KOPT-K1 (cell line): Measurements from ENCODE around the gene TSHZ2.
"Not testable (repeated sequence)": the region's sequence is repeated elsewhere in the genome, so short reads cannot be mapped to it uniquely, and the experiment has no call there.

Experiments
- H3K27ac ChIP-seq: fragments of 200-600 bp; sonication (generic); 2 replicates; pipeline ENCODE4 v1.5.1; 2016; ENCODE audit warnings: antibody characterized with exemption, mild to moderate bottlenecking, low read depth, low read length; ENCODE audit not compliant: poor library complexity, severe bottlenecking
- H3K36me3 ChIP-seq: fragments of 200-600 bp; sonication (generic); 2 replicates; pipeline ENCODE4 v1.5.1; 2017; ENCODE audit warnings: antibody characterized with exemption, mild to moderate bottlenecking, low read length, moderate library complexity; ENCODE audit not compliant: insufficient read depth
- H3K9me3 ChIP-seq: fragments of 200-600 bp; sonication (generic); 2 replicates; pipeline ENCODE4 v1.5.1; 2017; ENCODE audit warnings: antibody characterized with exemption, low read length, mild to moderate bottlenecking; ENCODE audit not compliant: insufficient read depth, poor library complexity, severe bottlenecking

Gene TSHZ2

DNA sequence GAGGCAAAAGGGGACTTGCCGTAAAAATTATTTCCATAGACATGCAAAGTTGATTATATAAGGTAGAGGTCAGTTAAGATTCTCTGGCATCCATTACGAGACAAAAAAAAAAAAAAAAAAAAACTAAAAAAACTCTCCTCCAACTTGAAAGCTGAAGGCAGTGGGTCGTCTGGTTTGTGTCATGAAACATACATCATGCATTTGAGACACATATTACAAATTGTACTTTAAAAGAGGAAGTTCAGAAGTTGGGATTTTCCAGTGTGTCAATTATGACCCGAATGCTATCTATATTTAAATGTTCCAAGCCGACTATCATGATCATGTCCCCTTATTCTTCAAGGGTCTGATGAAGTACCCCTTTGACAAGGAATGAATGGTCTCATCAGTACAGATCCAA, 496.4 kb downstream of the TSHZ2 start:
- Histone ChIP-seq H3K36me3 (no peaks in the 10 kb centered on the region), H3K9me3 (no peaks in the 10 kb centered on the region), H3K27ac (no peak overlapping the region)

DNA sequence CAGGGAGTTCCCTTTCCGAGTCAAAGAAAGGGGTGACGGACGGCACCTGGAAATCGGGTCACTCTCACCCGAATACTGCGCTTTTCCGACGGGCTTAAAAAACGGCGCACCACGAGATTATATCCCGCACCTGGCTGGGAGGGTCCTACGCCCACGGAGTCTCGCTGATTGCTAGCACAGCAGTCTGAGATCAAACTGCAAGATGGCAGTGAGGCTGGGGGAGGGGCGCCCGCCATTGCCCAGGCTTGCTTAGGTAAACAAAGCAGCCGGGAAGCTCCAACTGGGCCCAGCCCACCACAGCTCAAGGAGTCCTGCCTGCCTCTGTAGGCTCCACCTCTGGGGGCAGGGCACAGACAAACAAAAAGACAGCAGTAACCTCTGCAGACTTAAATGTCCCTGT, 500.7 kb downstream of the TSHZ2 start:
- not testable (repeated sequence) for H3K36me3 ChIP-seq, H3K27ac ChIP-seq, H3K9me3 ChIP-seq

DNA sequence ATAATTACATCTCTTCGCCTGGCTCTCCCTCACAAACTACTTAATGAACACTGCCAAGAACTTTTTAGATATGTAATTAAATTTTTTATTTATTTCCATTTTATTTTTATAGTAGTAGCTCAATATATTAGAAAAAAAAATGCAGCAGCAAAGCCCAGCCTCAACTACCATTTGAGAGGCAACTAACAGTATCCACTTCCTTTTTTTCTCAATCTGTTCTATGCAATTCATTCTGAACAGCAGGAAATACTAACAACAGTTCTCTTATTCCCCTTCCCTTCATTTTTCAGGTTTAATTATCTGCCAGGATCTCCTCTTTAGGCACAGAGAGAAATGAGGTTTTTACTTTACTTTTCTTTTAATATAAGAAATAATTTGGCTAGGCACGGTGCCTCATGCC, 508.8 kb downstream of the TSHZ2 start:
- Histone ChIP-seq H3K36me3 (no peaks in the 10 kb centered on the region), H3K9me3 (no peaks in the 10 kb centered on the region), H3K27ac (no peak overlapping the region)

DNA sequence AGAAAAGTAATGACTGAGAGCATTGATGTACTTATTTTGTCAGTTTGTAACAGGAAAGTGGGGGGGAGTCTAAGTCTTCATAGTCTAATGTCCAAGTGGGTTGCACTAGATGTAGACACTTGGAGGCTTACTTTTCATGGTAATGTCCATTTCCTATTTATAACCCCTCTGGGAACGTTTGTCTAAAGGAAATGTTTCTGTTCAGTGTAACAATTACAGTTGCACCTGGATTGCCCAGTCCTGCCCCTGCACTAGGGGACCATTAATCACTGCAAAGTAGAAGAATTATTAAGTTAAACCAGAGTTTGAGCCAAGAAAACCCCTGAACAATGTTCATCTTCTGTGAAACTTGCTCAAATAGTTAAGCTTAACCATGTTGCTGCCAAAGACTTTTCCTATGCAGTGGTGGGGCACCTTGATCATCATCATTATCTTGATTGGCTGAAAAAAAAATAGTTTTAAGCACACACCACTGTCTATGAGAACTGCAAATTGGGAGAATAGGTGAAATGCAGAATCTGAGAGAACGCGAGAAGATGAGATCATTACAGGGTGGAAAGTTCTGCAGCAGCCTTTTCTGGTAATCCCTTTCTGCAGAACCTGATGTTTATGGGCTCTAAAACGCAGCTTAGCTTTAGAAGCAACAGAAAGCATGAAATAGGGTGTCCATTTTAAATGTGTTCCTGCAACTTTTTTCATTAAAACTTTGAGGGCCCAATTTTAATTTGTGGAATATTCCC, 515.5 kb downstream of the TSHZ2 start:
- H3K9me3 ChIP-seq: no peaks in the 10 kb centered on the region
- no peak overlapping the region for H3K27ac ChIP-seq
- no peaks in the 10 kb centered on the region for H3K36me3 ChIP-seq

DNA sequence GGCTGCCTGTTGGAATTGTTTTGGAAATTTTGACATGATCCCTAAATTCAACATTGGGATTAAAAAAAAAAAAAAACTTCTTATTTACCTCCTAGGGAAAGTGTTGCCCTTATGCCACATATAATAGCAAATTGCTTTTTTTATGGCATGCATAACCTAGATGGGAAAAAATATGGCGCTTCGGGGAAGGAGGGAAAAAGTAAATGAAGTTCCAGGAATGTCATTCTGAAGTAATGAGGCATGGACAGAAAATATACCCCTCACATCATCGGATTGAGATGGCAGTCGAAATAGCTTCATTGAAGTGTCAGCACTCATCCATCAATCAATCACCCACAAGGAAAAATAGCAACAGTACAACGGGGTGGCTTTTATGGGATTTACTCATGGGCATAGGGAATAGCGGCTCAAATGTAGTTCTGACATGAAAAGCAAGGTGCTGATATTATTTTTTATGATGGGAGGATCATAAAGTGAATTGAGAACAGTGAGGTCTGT, 516.7 kb downstream of the TSHZ2 start:
- H3K36me3 ChIP-seq: no peaks in the 10 kb centered on the region
- H3K27ac ChIP-seq: no peak overlapping the region
- H3K9me3 ChIP-seq: no peaks in the 10 kb centered on the region

DNA sequence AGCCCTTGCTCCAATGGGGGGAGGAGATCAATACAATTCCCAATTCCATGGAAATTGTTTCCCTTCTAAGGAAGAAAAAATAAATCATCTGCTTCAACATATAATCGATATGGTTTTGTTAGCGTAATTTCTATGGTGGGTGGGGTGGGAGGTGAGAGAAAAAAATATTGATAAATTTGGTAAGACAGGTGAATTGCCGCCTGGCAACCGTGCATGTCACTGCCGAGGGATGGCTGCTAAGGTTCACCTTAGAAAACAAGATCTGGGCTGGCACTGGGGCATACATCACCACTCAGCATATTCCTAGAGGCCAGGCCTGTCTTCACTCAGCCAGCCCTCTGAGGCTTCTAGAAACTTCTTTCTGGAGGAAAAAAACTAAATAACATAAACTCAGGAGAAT, 517.4 kb downstream of the TSHZ2 start:
- no peaks in the 10 kb centered on the region for H3K9me3 ChIP-seq
- H3K36me3 ChIP-seq: no peaks in the 10 kb centered on the region
- no peak overlapping the region for H3K27ac ChIP-seq

DNA sequence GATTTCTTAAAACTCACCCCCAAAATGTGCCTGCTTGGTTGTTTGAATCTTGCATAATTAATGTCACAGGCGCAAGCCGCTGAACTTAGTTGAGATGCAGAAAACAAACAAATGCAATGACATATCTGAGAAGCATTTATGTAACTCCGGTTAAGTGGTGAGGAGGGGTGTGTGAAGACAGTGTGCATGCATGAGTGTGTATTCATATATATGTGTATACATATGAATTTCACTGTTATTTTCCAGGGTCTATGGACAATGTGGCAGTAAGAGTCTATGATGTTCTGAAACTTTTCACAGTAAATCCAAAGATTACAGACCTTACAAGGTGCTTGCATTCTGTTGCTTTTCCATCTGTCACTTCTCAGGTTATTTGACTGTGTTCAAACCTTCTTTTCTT, 518.5 kb downstream of the TSHZ2 start:
- H3K27ac ChIP-seq: no peak overlapping the region
- H3K9me3 ChIP-seq: no peaks in the 10 kb centered on the region
- no peaks in the 10 kb centered on the region for H3K36me3 ChIP-seq

DNA sequence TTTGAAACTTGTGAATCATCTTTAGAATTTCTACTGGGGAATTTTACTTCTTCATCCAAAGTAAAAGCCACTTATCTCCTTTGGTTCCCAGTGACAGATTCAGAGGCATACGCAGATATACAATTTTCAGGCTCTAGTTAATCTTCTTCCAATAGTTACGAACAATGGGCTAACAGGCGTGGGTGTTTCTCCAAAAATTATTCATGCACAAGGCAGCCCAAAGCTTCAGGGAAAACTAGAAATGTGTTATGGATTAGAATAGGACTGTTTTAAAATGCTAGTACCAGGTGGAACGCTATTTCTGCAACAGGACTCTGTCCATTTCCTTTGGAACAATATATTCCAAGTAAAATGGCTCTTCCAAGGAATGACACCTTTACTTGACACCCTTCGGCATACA, 519.3 kb downstream of the TSHZ2 start:
- Histone ChIP-seq H3K36me3 (no peaks in the 10 kb centered on the region), H3K9me3 (no peaks in the 10 kb centered on the region), H3K27ac (no peak overlapping the region)

DNA sequence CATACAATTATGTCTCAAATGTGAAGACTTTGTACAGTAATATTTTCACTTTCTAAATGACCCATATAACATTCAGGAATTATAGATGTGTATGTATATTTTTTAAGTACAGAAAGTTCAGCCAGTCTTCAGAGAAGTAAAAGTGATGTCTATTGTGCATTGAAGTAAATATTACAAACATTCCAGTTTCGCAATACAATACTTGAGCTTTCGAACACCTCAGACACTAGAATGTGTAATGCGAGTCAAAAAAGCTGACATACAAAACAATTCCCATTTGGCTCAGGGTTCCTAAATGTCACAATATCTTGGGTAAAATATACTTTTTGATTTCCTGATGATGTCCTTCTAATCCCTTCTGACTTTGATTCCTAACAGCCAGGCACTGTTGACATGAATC, 520.1 kb downstream of the TSHZ2 start:
- Histone ChIP-seq H3K36me3 (no peaks in the 10 kb centered on the region), H3K27ac (no peak overlapping the region), H3K9me3 (no peaks in the 10 kb centered on the region)

DNA sequence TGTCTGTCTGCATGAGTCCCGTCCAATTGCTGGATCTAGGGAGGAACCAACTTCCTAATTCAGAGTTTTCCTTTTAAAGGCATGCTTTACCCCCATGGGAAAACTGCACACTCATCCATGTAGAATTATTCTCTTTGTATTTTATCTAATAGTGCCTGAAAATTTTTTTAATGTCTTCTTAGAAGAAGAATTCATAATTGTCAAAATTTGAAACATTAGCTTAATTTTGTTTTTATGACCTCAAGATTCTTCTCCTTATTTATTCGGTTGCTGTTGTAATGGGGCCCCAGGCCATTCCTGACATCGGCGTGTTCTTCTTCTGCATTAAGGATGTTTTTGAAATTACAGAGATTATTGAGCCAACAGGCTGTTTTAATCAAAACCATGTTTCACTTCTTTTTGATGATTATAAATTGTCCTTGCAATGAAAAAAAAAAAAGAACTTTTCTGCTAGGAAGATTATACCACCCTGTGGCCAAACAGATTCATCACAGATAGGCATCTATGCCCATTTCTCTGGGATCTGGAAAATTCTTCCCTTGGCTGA, 521.2 kb downstream of the TSHZ2 start:
- H3K27ac ChIP-seq: no peak overlapping the region
- H3K9me3 ChIP-seq: peaks cover 3% of the 10 kb centered on the region

DNA sequence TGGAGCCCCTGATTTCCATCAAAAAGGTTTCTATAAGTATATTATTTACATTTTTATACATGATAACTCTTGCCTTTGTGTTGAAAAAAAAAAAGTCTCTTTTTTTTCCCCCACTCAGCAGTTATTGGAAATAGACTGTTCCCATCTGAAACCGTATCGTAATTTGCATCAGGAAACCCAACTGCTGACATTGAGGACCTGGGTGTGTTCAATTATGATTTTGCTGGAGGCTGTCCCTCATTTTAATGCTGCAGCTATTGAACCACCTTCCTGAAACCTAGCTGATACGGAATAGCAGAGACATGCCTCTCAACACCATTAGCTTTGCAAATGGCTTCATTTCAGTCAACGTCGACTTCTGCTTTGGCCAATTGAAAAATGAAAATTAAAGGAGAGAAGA, 522.6 kb downstream of the TSHZ2 start:
- H3K27ac ChIP-seq: no peak overlapping the region

More for the DNA sequence above, 521.2 kb downstream of the TSHZ2 start:
- no peaks in the 10 kb centered on the region for H3K36me3 ChIP-seq

DNA sequence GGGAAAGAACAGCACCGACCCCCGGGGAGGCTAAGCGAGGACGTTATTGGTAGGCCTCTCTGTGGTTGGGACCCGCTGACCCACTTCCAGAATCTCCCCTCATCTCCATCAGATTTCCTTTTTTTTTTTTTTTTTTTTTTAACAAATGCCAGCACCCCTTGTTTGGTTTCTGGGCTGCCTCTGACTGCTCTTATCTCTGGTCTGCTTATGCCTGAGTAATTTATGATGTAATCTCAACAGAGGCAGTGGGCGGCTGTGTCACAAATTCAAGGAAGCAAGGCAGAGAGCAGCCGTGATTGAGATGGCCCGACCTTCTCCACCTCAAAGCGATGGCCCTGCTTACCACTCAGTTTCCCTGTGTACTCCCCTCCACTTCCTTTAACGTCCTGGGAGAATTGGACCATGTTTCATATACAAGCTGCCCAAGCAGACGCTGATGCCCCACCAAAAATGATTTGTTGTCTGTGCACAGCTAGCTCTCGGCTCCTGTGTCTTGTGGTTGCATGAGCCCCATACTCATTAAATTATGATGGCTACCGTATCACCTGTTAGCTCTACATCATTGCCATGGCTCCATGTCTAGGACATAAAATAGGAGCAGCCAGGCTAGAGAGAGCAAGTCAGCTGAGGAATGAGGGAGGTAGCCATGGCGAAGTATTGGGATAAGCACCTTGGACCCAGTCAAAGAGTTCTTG, 523.4 kb downstream of the TSHZ2 start:
- Histone ChIP-seq H3K27ac (no peak overlapping the region), H3K36me3 (no peaks in the 10 kb centered on the region)

More for the DNA sequence above, 522.6 kb downstream of the TSHZ2 start:
- no peaks in the 10 kb centered on the region for H3K36me3 ChIP-seq
- H3K9me3 ChIP-seq: peaks cover 3% of the 10 kb centered on the region

DNA sequence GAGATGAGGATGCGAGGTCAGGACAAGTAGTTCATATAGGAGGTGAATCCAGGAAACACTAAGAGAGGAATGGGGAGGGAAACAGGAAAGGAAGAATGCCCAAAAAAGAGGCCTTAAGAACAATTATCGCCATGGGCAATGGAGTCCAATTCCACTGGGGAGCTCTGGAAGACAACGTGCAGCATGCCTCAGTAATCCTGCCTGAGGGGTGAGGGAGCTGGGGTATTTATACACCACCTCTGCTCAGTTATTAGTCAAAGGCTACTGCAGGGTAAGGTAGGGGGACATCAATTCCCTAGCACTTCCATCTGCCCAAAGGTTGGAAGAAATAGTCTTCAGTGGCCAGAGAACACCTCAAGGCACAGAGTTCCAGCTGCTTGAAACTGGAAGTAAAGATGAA, 525.1 kb downstream of the TSHZ2 start:
- H3K9me3 ChIP-seq: peaks cover 3% of the 10 kb centered on the region
- no peaks in the 10 kb centered on the region for H3K36me3 ChIP-seq
- H3K27ac ChIP-seq: no peak overlapping the region

More for the DNA sequence above, 523.4 kb downstream of the TSHZ2 start:
- peaks cover 3% of the 10 kb centered on the region for H3K9me3 ChIP-seq

DNA sequence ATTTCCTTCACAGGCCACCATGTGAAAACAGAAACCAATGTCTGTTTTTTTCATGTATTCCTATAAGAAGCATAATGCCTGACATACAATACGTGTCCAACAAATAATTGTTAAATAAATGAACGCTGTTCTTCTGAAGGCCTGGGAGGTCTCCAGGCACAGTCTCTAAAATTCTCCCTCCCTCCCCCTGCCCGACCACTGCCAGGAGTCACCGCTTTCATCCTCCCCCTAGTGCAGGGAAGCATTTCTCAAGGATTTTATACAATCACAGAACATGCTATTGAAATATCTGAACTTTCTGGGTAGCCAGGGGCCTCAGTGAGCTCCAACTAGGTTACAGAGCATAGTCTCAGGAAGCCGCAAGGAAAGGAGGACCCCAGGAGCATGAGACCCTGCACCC, 526.2 kb downstream of the TSHZ2 start:
- H3K27ac ChIP-seq: no peak overlapping the region
- peaks cover 3% of the 10 kb centered on the region for H3K9me3 ChIP-seq
- H3K36me3 ChIP-seq: no peaks in the 10 kb centered on the region

DNA sequence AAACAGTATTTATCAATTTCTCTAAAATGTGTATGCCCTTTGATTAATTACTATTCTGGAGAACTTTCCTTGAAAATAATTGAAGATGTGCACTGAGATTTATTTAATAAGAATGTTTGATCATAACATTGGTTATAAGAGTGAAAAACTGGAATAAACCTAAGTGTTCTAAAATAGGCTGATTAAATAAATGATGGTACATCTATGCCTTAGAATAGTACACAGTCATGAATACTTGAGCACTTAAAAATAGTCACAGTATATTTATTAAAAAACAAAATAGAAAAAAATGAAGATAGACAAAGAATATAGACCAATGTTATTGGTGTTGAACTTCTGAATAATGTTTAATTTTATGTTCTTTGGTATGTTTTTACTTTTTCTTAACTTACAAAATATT, 528.5 kb downstream of the TSHZ2 start:
- no peaks in the 10 kb centered on the region for H3K36me3 ChIP-seq
- H3K9me3 ChIP-seq: peaks cover 3% of the 10 kb centered on the region
- H3K27ac ChIP-seq: no peak overlapping the region
